Ovary (tissue), 9 donors: ENCODE measurements around the gene CCNE1. TPM values are rescaled to one million over a fixed set of nuclear protein-coding genes. Genes with fewer than 3 reads are reported as not detected.

Experiments used
- DNase-seq, 5 donors: peaks; one replicate each; pipeline ENCODE4 v3.0.0-alpha.2; 2019 to 2020
- H3K27ac ChIP-seq, 2 donors: fragments of 200-600 bp; one replicate each; pipeline versions ENCODE4 v1.5.1 to v1.8.0; 2019 to 2022
- H3K27me3 ChIP-seq: fragments of 200-600 bp; one replicate; pipeline ENCODE4 v1.8.0; 2022
- H3K36me3 ChIP-seq: fragments of 200-600 bp; sonication (generic); one replicate; pipeline ENCODE4 v1.5.1; 2019
- H3K4me1 ChIP-seq: one replicate; pipeline ENCODE4 v1.8.1; 2013; ENCODE audit warnings: mild to moderate bottlenecking, moderate library complexity; ENCODE audit not compliant: insufficient read depth
- H3K4me3 ChIP-seq: fragments of 200-600 bp; sonication (generic); one replicate; pipeline ENCODE4 v1.5.1; 2017
- H3K9me3 ChIP-seq, 2 donors: fragments of 200-600 bp in 1 of 2; sonication (generic) in 1 of 2; one replicate each; pipeline versions ENCODE4 v1.5.1 to v1.8.1; 2013 to 2019; ENCODE audit warnings: mild to moderate bottlenecking in 1 of 2, moderate library complexity in 1 of 2
- EP300 ChIP-seq: sonication (generic); formaldehyde crosslinking; IDR thresholded peaks from one replicate; pipeline ENCODE4 v1.6.1; 2017; ENCODE audit warnings: antibody characterized with exemption
- POLR2A ChIP-seq: fragments of 450-650 bp; IDR thresholded peaks from one replicate; pipeline ENCODE4 v1.6.1; 2017; ENCODE audit warnings: antibody characterized with exemption, mild to moderate bottlenecking, moderate library complexity
- WGBS, 3 donors: extraction: QIAGEN DNeasy Blood & Tissue Kit in 1 of 3; methylation state at CpG; one replicate each; pipeline versions ENCODE4 v1.1.5 to v1.1.7; 2013 to 2017; 5-methylcytosine and 5-hydroxymethylcytosine counted together
- intact Hi-C, 4 donors: fragments of 100-400 bp; cut with DNase I; formaldehyde crosslinking; loops; one replicate each; pipeline versions ENCODE4 v1.11.0 to v1.15.1; 2022 to 2023
- polyA plus RNA-seq, 2 donors: library from polyadenylated mRNA; stranded (reverse); fragments of 200-250 nt in 1 of 2; fragments of 350-450 nt in 1 of 2; fragmentation: Illumina TruSeq in 1 of 2; extraction: RNeasy Lipid Tissue Mini Kit (QIAGEN cat#74804) in 1 of 2; gene quantifications; one replicate each; pipeline ENCODE4 v1.2.3, GENCODE V29; 2013 to 2014
- total RNA-seq, 7 donors: library from RNA; depleted of rRNA in 2 of 7; stranded (reverse); fragments of >200 nt in 2 of 7; fragmentation: NEBNext Ultra II Directional in 3 of 7; extraction: Animal tissue kit (Norgen Biotek cat#: 25700) in 3 of 7; gene quantifications; one replicate each; pipeline versions ENCODE4 v1.1.0 to v1.2.4, GENCODE V29; 2016 to 2023
- TF ChIP-seq, protein P1 (sequence below), 3 donors: fragments of 450-650 bp in 2 of 3; fragments of 200-600 bp in 1 of 3; IDR thresholded peaks; one replicate each; pipeline versions ENCODE4 v1.5.1 to v1.8.0; 2016 to 2022; ENCODE audit warnings: antibody characterized with exemption in 3 of 3, mild to moderate bottlenecking in 1 of 3
- donor health status: DM: no; HTN: no; CAD: no; lungs with moderate emphysema.
- donor health status: DM: no; HTN: no; CAD: no.
- donor health status: Bipolar disorder and iron deficiency.
- donor health status: DM: yes; HTN: yes; CAD: no.
- donor health status: DM: no; HTN: no; CAD: no.
- donor health status: DM: yes; HTN: yes; CAD: no.

CCNE1 gene
- total and polyA plus RNA-seq, 9 donors = 0.36 to 2.7 (median 0.98) TPM

DNA sequence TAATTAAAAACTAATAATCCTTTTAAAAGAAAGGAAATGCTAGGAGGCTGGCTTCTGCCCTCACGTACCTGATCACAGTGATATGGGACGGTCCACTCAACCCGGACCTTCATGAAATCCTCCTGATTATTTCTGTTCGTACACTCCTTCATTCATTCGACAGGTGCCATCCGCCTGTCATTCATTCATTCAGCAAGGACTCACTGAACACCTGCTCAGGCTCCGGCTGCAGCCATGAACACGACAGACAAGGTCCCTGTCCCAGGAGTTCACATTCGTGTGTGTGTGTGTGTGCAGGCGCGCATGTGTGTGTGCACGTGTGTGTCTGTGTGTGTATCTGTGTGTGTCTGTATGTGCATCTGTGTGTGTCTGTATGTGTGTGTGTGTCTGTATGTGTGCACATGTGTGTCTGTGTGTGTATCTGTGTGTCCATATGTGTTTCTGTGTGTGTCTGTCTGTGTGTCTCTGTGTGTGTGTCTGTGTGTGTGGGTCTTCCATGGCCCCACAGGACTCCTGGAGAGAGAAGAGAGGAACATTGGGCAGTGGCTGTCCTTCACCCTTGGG is 28.1 kb upstream of the CCNE1 start:
- H3K36me3 ChIP-seq = no peaks in the 10 kb centered on the region
- no peak for DNase-seq
- no peaks in the 10 kb centered on the region for H3K4me1 ChIP-seq
- no peak for TF ChIP-seq EP300
- TF ChIP-seq POLR2A = no peak
- TF ChIP-seq, protein P1, sequence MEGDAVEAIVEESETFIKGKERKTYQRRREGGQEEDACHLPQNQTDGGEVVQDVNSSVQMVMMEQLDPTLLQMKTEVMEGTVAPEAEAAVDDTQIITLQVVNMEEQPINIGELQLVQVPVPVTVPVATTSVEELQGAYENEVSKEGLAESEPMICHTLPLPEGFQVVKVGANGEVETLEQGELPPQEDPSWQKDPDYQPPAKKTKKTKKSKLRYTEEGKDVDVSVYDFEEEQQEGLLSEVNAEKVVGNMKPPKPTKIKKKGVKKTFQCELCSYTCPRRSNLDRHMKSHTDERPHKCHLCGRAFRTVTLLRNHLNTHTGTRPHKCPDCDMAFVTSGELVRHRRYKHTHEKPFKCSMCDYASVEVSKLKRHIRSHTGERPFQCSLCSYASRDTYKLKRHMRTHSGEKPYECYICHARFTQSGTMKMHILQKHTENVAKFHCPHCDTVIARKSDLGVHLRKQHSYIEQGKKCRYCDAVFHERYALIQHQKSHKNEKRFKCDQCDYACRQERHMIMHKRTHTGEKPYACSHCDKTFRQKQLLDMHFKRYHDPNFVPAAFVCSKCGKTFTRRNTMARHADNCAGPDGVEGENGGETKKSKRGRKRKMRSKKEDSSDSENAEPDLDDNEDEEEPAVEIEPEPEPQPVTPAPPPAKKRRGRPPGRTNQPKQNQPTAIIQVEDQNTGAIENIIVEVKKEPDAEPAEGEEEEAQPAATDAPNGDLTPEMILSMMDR (IDR thresholded peaks at IDR 0.05) = no peak
- no peaks in the 10 kb centered on the region for H3K9me3 ChIP-seq
- no peak overlapping the region for H3K4me3 ChIP-seq
- intact Hi-C loops = no loop called here
- 82 to 87% (median 82%) methylated on average over 12 of the region's 12 CpGs for whole genome bisulfite sequencing, 3 donors
- no peaks in the 10 kb centered on the region for H3K27me3 ChIP-seq
- H3K27ac ChIP-seq = no peak overlapping the region

DNA sequence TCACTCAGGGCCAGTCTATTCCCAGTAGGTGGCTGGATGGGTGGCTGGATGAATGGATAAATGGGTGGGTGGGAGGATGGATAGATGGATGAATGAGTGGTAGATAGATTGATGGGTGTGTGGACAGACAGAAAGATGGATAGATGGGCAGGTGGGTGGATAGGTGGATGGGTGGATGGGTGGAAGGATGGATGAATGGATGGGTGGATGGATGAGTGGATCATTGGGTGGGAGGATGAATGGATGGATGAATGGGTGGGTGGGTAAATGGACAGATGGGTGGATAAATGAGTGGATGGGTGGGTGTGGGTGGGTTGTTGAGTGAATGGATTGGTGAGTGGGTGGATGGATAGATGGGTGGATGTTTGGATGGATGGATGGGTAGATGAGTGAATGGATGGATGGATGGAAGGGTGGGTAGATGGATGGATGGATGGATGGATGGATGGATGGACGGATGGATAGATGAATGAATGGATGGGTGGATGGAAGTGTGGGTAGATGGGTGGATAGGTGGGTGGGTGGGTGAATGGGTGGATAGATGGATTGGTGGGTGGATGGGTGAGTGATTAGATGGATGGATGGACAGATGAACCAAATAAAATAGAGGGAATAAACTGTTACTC is 27.1 kb upstream of the CCNE1 start:
- Histone ChIP-seq H3K27ac (no peak overlapping the region), H3K4me1 (no peaks in the 10 kb centered on the region), H3K27me3 (no peaks in the 10 kb centered on the region), H3K4me3 (no peak overlapping the region), H3K36me3 (no peaks in the 10 kb centered on the region), H3K9me3 (no peaks in the 10 kb centered on the region)
- intact Hi-C loops = no loop called here
- no peak for DNase-seq
- WGBS, 3 donors = 66 to 87% (median 82%) methylated on average over 1 of the region's 1 CpG
- TF ChIP-seq, protein P1 (IDR thresholded peaks at IDR 0.05) = no peak
- TF ChIP-seq POLR2A (no peak), EP300 (no peak)

- no peaks in the 10 kb centered on the region for H3K9me3 ChIP-seq
- 84 to 90% (median 85%) methylated on average over 5 of the region's 5 CpGs for WGBS, 3 donors
- no peaks in the 10 kb centered on the region for H3K27me3 ChIP-seq
- TF ChIP-seq, protein P1 (IDR thresholded peaks at IDR 0.05) = no peak
- TF ChIP-seq EP300 (no peak), POLR2A (no peak)
- H3K4me1 ChIP-seq = no peaks in the 10 kb centered on the region
- intact Hi-C loops = no loop called here
- H3K4me3 ChIP-seq = no peak overlapping the region
- H3K36me3 ChIP-seq = no peaks in the 10 kb centered on the region
- no peak overlapping the region for H3K27ac ChIP-seq
- no peak for DNase-seq
These were observed 26.4 kb upstream of the CCNE1 start for GRCh38 chr19:29785360-29785759.

GRCh38 chr19:29785955-29786589 is 25.7 kb upstream of the CCNE1 start:
- TF ChIP-seq EP300 (no peak), POLR2A (no peak)
- TF ChIP-seq, protein P1 (IDR thresholded peaks at IDR 0.05) = no peak
- intact Hi-C loops = no loop called here
- no peaks in the 10 kb centered on the region for H3K36me3 ChIP-seq
- H3K9me3 ChIP-seq = no peaks in the 10 kb centered on the region
- DNase-seq = no peak
- H3K4me3 ChIP-seq = no peak overlapping the region
- H3K4me1 ChIP-seq = no peaks in the 10 kb centered on the region
- H3K27me3 ChIP-seq = no peaks in the 10 kb centered on the region
- no peak overlapping the region for H3K27ac ChIP-seq
- 56 to 65% (median 58%) methylated on average over 5 of the region's 5 CpGs for WGBS, 3 donors
